K562 (cell line): ENCODE results near the gene HTR3E. TPM values are rescaled to one million over a fixed set of nuclear protein-coding genes. Genes with fewer than 3 reads are reported as not detected.
A peak's percentile ranks its signal among the peaks of the same experiment; 100 is the strongest.

Experiments used
- ARID1B ChIP-seq: fragments of 450-650 bp; IDR thresholded peaks from 2 replicates; pipeline ENCODE4 v1.6.1; 2016; ENCODE audit warnings: antibody characterized with exemption, mild to moderate bottlenecking, inconsistent platforms
- MYNN ChIP-seq, 2 experiments: sonication (generic); formaldehyde crosslinking in 1 of 2; IDR thresholded peaks; 2 replicates each; pipeline versions ENCODE4 v1.5.0 to v1.6.1; 2016 to 2020; ENCODE audit warnings: antibody characterized with exemption in 1 of 2, missing genetic modification reagents in 1 of 2
- NCOA4 ChIP-seq: fragments of 450-650 bp; IDR thresholded peaks from 2 replicates; pipeline ENCODE4 v1.6.1; 2018; ENCODE audit warnings: mild to moderate bottlenecking; ENCODE audit not compliant: partially characterized antibody
- NRF1 ChIP-seq, 2 experiments: fragments of 450-650 bp; IDR thresholded peaks in 1 of 2; conservative IDR thresholded peaks in 1 of 2; 2 replicates each; pipeline ENCODE4 v1.6.1; 2014; ENCODE audit warnings: mild to moderate bottlenecking in 2 of 2
- NUFIP1 ChIP-seq: fragments of 450-650 bp; IDR thresholded peaks from 2 replicates; pipeline ENCODE4 v1.6.1; 2018; ENCODE audit not compliant: partially characterized antibody
- SMARCE1 ChIP-seq: fragments of 450-650 bp; IDR thresholded peaks from 2 replicates; pipeline ENCODE4 v1.7.1; 2016; ENCODE audit warnings: mild to moderate bottlenecking
- SPI1 ChIP-seq: IDR thresholded peaks from 2 replicates; pipeline ENCODE4 v1.6.1; 2011; ENCODE audit warnings: low read depth, low read length, control low read depth, borderline replicate concordance
- SRSF9 ChIP-seq: fragments of 200-400 bp; formaldehyde crosslinking; IDR thresholded peaks from 2 replicates; pipeline ENCODE4 v1.6.1; 2017; ENCODE audit warnings: low read depth, low read length, borderline replicate concordance
- TEAD1 ChIP-seq, 2 experiments: fragments of 450-650 bp in 1 of 2; sonication (generic) in 1 of 2; formaldehyde crosslinking; IDR thresholded peaks; 2 replicates each; pipeline versions ENCODE4 v1.4.0 to v1.8.0; 2020 to 2022; ENCODE audit warnings: mild to moderate bottlenecking in 2 of 2, missing genetic modification reagents in 1 of 2
- ZC3H8 ChIP-seq: fragments of 450-650 bp; IDR thresholded peaks from 2 replicates; pipeline ENCODE4 v1.6.1; 2017
- polyA plus RNA-seq, 8 experiments: library from polyadenylated mRNA; depleted of rRNA in 4 of 8; stranded (reverse) in 5 of 8; unstranded in 3 of 8; fragments of >200 nt; fragmentation: Nextera tagmentation in 2 of 8; fragmentation: Illumina TruSeq in 1 of 8; extraction: Ambion mirVana in 2 of 8; extraction: Trizol in 1 of 8; gene quantifications; 2 replicates each; pipeline versions ENCODE4 v1.2.1 to v1.2.3, GENCODE V29; 2011 to 2014; ENCODE audit warnings: inconsistent platforms in 1 of 8, missing spikeins in 1 of 8
- total RNA-seq, 7 experiments: library from RNA; depleted of rRNA in 6 of 7; stranded (reverse); fragments of >200 nt in 6 of 7; fragmentation: Illumina TruSeq in 2 of 7; extraction: Trizol in 2 of 7; gene quantifications; 2 replicates each; pipeline versions ENCODE4 v1.2.1 to v1.2.3, GENCODE V29; 2011 to 2021; ENCODE audit warnings: low replicate concordance in 1 of 7
- TF ChIP-seq, protein P1 (sequence below), 2 experiments: fragments of 450-650 bp; IDR thresholded peaks; 2 replicates each; pipeline ENCODE4 v1.6.1; 2016; ENCODE audit warnings: mild to moderate bottlenecking in 2 of 2, borderline replicate concordance in 1 of 2, low read depth in 1 of 2, moderate library complexity in 1 of 2
- TF ChIP-seq, protein P2 (sequence below): sonication (generic); formaldehyde crosslinking; IDR thresholded peaks from 2 replicates; pipeline ENCODE4 v1.8.0; 2023; ENCODE audit warnings: missing genetic modification reagents, mild to moderate bottlenecking, borderline replicate concordance
- TF ChIP-seq, protein P3 (sequence below), 2 experiments: fragments of 450-650 bp; IDR thresholded peaks; 2 replicates each; pipeline ENCODE4 v1.6.1; 2016

The HTR3E gene
- total and polyA plus RNA-seq, 9 of the 15 experiments (the other 6 are each of a cell fraction or from before 2014, with no cell fraction given), result not detected

DNA sequence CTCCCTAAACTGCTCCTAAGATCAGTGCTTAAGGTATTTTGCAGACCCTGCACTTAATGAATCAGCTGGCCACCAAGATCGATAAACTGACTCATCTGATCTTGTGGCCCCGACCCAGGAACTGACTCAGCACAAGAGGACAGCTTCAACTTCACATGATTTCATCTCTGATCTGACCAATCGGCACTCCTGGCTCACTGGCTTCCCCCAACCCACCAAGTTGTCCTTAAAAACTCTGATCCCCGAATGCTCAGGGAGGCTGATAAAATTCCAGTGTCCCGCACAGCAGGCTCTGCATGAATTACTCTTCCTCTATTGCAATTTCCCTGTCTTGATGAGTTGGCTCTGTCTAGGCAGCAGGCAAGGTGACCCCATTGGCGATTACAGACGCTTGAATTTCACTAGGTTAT lies 13.5 kb downstream of the HTR3E start (continued):
- TF ChIP-seq, protein P1, sequence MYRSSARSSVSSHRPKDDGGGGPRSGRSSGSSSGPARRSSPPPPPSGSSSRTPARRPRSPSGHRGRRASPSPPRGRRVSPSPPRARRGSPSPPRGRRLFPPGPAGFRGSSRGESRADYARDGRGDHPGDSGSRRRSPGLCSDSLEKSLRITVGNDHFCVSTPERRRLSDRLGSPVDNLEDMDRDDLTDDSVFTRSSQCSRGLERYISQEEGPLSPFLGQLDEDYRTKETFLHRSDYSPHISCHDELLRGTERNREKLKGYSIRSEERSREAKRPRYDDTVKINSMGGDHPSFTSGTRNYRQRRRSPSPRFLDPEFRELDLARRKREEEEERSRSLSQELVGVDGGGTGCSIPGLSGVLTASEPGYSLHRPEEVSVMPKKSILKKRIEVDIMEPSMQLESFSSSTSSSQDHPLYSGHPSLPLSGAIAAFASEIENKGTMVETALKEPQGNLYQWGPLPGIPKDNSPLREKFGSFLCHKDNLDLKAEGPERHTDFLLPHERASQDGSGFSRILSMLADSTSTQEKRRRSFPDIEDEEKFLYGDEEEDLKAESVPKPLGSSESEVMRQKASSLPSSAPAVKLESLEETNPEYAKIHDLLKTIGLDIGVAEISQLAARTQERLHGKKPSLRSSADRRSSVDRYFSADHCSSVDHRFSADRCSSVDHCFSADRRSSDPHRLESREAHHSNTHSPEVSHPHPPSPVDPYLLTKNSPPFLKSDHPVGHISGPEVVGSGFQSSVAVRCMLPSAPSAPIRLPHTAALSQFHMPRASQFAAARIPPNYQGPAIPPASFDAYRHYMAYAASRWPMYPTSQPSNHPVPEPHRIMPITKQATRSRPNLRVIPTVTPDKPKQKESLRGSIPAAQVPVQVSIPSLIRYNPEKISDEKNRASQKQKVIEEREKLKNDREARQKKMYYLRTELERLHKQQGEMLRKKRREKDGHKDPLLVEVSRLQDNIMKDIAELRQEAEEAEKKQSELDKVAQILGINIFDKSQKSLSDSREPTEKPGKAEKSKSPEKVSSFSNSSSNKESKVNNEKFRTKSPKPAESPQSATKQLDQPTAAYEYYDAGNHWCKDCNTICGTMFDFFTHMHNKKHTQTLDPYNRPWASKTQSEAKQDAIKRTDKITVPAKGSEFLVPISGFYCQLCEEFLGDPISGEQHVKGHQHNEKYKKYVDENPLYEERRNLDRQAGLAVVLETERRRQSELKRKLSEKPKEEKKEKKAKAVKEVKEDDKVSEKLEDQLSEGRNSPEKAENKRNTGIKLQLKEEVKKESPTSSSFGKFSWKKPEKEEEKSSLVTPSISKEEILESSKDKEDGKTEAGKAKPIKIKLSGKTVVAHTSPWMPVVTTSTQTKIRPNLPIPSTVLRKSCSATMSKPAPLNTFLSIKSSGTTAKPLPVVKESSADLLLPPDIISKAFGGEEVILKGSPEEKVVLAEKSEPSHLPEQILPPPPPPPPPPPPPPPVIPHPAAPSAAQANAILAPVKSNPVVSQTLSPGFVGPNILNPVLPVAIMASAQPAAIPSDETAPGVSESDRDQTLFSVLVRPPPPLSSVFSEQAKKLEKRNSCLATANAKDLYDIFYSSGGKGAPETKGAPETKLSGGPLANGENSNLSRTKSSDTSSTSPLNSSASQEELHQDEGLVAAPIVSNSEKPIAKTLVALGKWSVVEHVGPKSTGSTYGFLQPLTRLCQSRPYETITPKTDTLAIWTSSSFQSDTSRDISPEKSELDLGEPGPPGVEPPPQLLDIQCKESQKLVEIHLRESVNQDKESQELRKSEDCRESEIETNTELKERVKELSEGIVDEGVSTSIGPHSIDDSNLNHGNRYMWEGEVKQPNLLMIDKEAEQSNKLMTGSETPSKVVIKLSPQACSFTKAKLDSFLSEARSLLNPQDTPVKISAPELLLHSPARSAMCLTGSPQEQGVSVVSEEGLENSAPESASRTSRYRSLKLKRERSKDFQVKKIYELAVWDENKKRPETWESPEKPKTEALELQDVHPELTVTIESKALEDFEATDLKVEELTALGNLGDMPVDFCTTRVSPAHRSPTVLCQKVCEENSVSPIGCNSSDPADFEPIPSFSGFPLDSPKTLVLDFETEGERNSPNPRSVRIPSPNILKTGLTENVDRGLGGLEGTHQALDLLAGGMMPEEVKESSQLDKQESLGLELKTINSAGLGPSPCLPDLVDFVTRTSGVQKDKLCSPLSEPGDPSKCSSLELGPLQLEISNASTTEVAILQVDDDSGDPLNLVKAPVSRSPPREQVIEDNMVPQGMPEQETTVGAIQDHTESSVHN (IDR thresholded peaks at IDR 0.05; ENCODE audit: borderline replicate concordance in 1 of 2, low read depth in 1 of 2), result peak in 1 of 2 experiments; percentile 87; a peak in 2 of 4 replicates
- TF ChIP-seq NCOA4, result no peak
- TF ChIP-seq SMARCE1, result peak; percentile 88
- TF ChIP-seq ARID1B, result peak; percentile 86
- peak in 1 of 2 experiments; percentile 32; a peak in 1 of 4 replicates for TF ChIP-seq TEAD1 (CRISPR knock-in tag; IDR thresholded peaks at IDR 0.05)
- no peak for TF ChIP-seq SRSF9
- 0 out of 2 replicates have a peak, but pooled peaks have one; percentile 37 for TF ChIP-seq MYNN (IDR thresholded peaks at IDR 0.05)
- no peak for TF ChIP-seq MYNN (CRISPR knock-in tag; IDR thresholded peaks at IDR 0.05)
- no peak for TF ChIP-seq NUFIP1
- no peak for TF ChIP-seq ZC3H8
- TF ChIP-seq, protein P2, sequence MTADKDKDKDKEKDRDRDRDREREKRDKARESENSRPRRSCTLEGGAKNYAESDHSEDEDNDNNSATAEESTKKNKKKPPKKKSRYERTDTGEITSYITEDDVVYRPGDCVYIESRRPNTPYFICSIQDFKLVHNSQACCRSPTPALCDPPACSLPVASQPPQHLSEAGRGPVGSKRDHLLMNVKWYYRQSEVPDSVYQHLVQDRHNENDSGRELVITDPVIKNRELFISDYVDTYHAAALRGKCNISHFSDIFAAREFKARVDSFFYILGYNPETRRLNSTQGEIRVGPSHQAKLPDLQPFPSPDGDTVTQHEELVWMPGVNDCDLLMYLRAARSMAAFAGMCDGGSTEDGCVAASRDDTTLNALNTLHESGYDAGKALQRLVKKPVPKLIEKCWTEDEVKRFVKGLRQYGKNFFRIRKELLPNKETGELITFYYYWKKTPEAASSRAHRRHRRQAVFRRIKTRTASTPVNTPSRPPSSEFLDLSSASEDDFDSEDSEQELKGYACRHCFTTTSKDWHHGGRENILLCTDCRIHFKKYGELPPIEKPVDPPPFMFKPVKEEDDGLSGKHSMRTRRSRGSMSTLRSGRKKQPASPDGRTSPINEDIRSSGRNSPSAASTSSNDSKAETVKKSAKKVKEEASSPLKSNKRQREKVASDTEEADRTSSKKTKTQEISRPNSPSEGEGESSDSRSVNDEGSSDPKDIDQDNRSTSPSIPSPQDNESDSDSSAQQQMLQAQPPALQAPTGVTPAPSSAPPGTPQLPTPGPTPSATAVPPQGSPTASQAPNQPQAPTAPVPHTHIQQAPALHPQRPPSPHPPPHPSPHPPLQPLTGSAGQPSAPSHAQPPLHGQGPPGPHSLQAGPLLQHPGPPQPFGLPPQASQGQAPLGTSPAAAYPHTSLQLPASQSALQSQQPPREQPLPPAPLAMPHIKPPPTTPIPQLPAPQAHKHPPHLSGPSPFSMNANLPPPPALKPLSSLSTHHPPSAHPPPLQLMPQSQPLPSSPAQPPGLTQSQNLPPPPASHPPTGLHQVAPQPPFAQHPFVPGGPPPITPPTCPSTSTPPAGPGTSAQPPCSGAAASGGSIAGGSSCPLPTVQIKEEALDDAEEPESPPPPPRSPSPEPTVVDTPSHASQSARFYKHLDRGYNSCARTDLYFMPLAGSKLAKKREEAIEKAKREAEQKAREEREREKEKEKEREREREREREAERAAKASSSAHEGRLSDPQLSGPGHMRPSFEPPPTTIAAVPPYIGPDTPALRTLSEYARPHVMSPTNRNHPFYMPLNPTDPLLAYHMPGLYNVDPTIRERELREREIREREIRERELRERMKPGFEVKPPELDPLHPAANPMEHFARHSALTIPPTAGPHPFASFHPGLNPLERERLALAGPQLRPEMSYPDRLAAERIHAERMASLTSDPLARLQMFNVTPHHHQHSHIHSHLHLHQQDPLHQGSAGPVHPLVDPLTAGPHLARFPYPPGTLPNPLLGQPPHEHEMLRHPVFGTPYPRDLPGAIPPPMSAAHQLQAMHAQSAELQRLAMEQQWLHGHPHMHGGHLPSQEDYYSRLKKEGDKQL (CRISPR knock-in tag), result no peak
- TF ChIP-seq, protein P3, sequence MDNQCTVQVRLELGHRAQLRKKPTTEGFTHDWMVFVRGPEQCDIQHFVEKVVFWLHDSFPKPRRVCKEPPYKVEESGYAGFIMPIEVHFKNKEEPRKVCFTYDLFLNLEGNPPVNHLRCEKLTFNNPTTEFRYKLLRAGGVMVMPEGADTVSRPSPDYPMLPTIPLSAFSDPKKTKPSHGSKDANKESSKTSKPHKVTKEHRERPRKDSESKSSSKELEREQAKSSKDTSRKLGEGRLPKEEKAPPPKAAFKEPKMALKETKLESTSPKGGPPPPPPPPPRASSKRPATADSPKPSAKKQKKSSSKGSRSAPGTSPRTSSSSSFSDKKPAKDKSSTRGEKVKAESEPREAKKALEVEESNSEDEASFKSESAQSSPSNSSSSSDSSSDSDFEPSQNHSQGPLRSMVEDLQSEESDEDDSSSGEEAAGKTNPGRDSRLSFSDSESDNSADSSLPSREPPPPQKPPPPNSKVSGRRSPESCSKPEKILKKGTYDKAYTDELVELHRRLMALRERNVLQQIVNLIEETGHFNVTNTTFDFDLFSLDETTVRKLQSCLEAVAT (IDR thresholded peaks at IDR 0.05), result peak in 1 of 2 experiments; percentile 85; a peak in 2 of 4 replicates
- TF ChIP-seq SPI1, result peak; percentile 22; the same call in 1 of the 2 replicates
- peak; percentile 66 to 67 for TF ChIP-seq NRF1 (conservative IDR thresholded peaks at IDR 0.05 in 1 of 2, IDR thresholded peaks at IDR 0.05 in 1 of 2)
